Measurements from ENCODE around the gene RHBDF1. TPM values are rescaled to one million over a fixed set of nuclear protein-coding genes. Genes with fewer than 3 reads are reported as not detected.

The RHBDF1 gene
- total and polyA plus RNA-seq, 2 donors (not counting 1 experiment from before 2014, with no cell fraction given), result 40.5 to 53.8 TPM

- Histone ChIP-seq H3K27me3 (ENCODE audit: control insufficient read depth, insufficient read depth, low read length) (no peaks in the 10 kb centered on the region), H3K9me3 (ENCODE audit: control insufficient read depth, insufficient read depth, low read depth, low read length) (no peaks in the 10 kb centered on the region), H3K4me3 (replicated peaks in 1 of 4; ENCODE audit: control extremely low read depth in 1 of 4, insufficient read depth in 1 of 4, low read depth in 3 of 4, low read length in 4 of 4) (no peak overlapping the region), H3K27ac (ENCODE audit: insufficient read depth, low read length) (peak overlapping the region; percentile 73), H3K36me3 (ENCODE audit: control insufficient read depth, insufficient read depth, low read length) (peaks cover 46% of the 10 kb centered on the region), H3K79me2 (ENCODE audit: control insufficient read depth, insufficient read depth, low read length) (peaks cover 30% of the 10 kb centered on the region), H2AFZ (ENCODE audit: low read length) (no peak overlapping the region), H3K9ac (ENCODE audit: insufficient read depth, low read length) (peak overlapping the region; percentile 32), H3K4me1 (ENCODE audit: control insufficient read depth, extremely low read depth, insufficient read depth, low read length) (peaks cover 29% of the 10 kb centered on the region), H4K20me1 (ENCODE audit: control insufficient read depth, extremely low read depth, insufficient read depth, low read length) (no peaks in the 10 kb centered on the region), H3K4me2 (ENCODE audit: extremely low read depth, insufficient read depth, low read length) (peak overlapping the region; percentile 40)
- no peak for TF ChIP-seq EZH2 (IDR thresholded peaks at IDR 0.05; ENCODE audit: low read length, missing control alignments)
- TF ChIP-seq CTCF (conservative IDR thresholded peaks at IDR 0.05 in 1 of 2, IDR thresholded peaks at IDR 0.05 in 1 of 2; ENCODE audit: low read depth in 1 of 2, low read length in 2 of 2), result no peak
- DNase-seq (ENCODE audit: low read depth in 2 of 2), result peak; percentile 91 to 97
Observed at GRCh38 chr16:84718-85406, 12.4 kb upstream of the RHBDF1 start.

GRCh38 chr16:83781-84615, 11.6 kb upstream of the RHBDF1 start:
- Histone ChIP-seq H3K27me3 (ENCODE audit: control insufficient read depth, insufficient read depth, low read length) (no peaks in the 10 kb centered on the region), H3K9ac (ENCODE audit: insufficient read depth, low read length) (peak overlapping the region; percentile 32), H3K9me3 (ENCODE audit: control insufficient read depth, insufficient read depth, low read depth, low read length) (no peaks in the 10 kb centered on the region), H4K20me1 (ENCODE audit: control insufficient read depth, extremely low read depth, insufficient read depth, low read length) (no peaks in the 10 kb centered on the region), H3K4me2 (ENCODE audit: extremely low read depth, insufficient read depth, low read length) (peak overlapping the region; percentile 40), H3K27ac (ENCODE audit: insufficient read depth, low read length) (peak overlapping the region; percentile 73), H3K4me3 (replicated peaks in 1 of 4; ENCODE audit: control extremely low read depth in 1 of 4, insufficient read depth in 1 of 4, low read depth in 3 of 4, low read length in 4 of 4) (no peak overlapping the region), H3K36me3 (ENCODE audit: control insufficient read depth, insufficient read depth, low read length) (peaks cover 49% of the 10 kb centered on the region), H3K79me2 (ENCODE audit: control insufficient read depth, insufficient read depth, low read length) (peaks cover 38% of the 10 kb centered on the region), H3K4me1 (ENCODE audit: control insufficient read depth, extremely low read depth, insufficient read depth, low read length) (peaks cover 37% of the 10 kb centered on the region), H2AFZ (ENCODE audit: low read length) (no peak overlapping the region)
- peak in 1 of 2 donors; percentile 33 for DNase-seq (ENCODE audit: low read depth in 2 of 2)
- no peak for TF ChIP-seq EZH2 (IDR thresholded peaks at IDR 0.05; ENCODE audit: low read length, missing control alignments)
- TF ChIP-seq CTCF (conservative IDR thresholded peaks at IDR 0.05 in 1 of 2, IDR thresholded peaks at IDR 0.05 in 1 of 2; ENCODE audit: low read depth in 1 of 2, low read length in 2 of 2), result no peak

GRCh38 chr16:83060-83603, 10.7 kb upstream of the RHBDF1 start:
- no peak overlapping the region for H3K4me3 ChIP-seq (replicated peaks in 1 of 4; ENCODE audit: control extremely low read depth in 1 of 4, insufficient read depth in 1 of 4, low read depth in 3 of 4, low read length in 4 of 4)

More at GRCh38 chr16:83060-83603, 10.7 kb upstream of the RHBDF1 start:
- H3K79me2 ChIP-seq (ENCODE audit: control insufficient read depth, insufficient read depth, low read length), result peaks cover 44% of the 10 kb centered on the region
- no peak overlapping the region for H3K4me2 ChIP-seq (ENCODE audit: extremely low read depth, insufficient read depth, low read length)
- no peak overlapping the region for H3K9ac ChIP-seq (ENCODE audit: insufficient read depth, low read length)
- peaks cover 38% of the 10 kb centered on the region for H3K4me1 ChIP-seq (ENCODE audit: control insufficient read depth, extremely low read depth, insufficient read depth, low read length)
- TF ChIP-seq CTCF (conservative IDR thresholded peaks at IDR 0.05 in 1 of 2, IDR thresholded peaks at IDR 0.05 in 1 of 2; ENCODE audit: low read depth in 1 of 2, low read length in 2 of 2) (no peak), EZH2 (IDR thresholded peaks at IDR 0.05; ENCODE audit: low read length, missing control alignments) (no peak)
- DNase-seq (ENCODE audit: low read depth in 2 of 2), result no peak
- no peak overlapping the region for H2AFZ ChIP-seq (ENCODE audit: low read length)
- no peaks in the 10 kb centered on the region for H3K9me3 ChIP-seq (ENCODE audit: control insufficient read depth, insufficient read depth, low read depth, low read length)
- peaks cover 42% of the 10 kb centered on the region for H3K36me3 ChIP-seq (ENCODE audit: control insufficient read depth, insufficient read depth, low read length)
- H4K20me1 ChIP-seq (ENCODE audit: control insufficient read depth, extremely low read depth, insufficient read depth, low read length), result no peaks in the 10 kb centered on the region
- H3K27ac ChIP-seq (ENCODE audit: insufficient read depth, low read length), result no peak overlapping the region
- H3K27me3 ChIP-seq (ENCODE audit: control insufficient read depth, insufficient read depth, low read length), result no peaks in the 10 kb centered on the region

Measured in fibroblast of lung (primary cell).